H7 (cell line): ENCODE data around the gene PLEKHG1. TPM values are rescaled to one million over a fixed set of nuclear protein-coding genes. Genes with fewer than 3 reads are reported as not detected.

Experiments
- DNase-seq: peaks from one replicate; pipeline ENCODE4 v3.0.0; 2012
- H3K27me3 ChIP-seq: 2 replicates; pipeline ENCODE4 v1.6.0; 2011; ENCODE audit warnings: mild to moderate bottlenecking, low read length; ENCODE audit not compliant: control insufficient read depth, insufficient read depth
- H3K36me3 ChIP-seq: replicated peaks from 2 replicates; pipeline ENCODE4 v1.5.1; 2011; ENCODE audit warnings: low read length; ENCODE audit not compliant: control insufficient read depth, insufficient read depth
- H3K4me3 ChIP-seq: 2 replicates; pipeline ENCODE4 v1.5.1; 2011; ENCODE audit warnings: low read depth, mild to moderate bottlenecking, control low read depth, low read length, moderate library complexity; ENCODE audit not compliant: insufficient read depth
- total RNA-seq: library from RNA; depleted of rRNA; stranded (reverse); fragments of >200 nt; shearing (Covaris generic); gene quantifications from 2 replicates; pipeline ENCODE4 v1.2.3, GENCODE V29; 2014

PLEKHG1 gene
- total RNA-seq, 1 experiment from 2014 or later = 0.45 TPM

DNA sequence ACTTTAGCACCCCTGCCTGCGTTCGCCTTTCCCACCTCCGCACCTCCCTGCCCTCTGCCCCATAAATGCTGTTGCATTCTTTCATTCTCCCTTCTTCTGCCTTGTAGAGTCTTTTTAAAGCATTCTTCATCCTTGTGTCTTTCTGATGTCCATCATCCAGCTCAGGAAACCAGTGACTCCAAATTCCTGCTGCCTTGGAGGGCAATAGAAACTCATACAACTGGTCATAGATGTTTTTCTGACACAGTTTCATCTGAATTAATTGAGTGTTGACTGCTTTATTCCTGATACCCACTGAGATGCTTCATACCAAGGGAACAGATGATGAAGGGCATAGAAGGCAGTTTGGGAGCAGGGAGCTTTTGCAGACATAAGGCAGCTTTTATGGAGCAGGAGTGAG, 19.6 kb downstream of the PLEKHG1 start:
- DNase-seq = no peak
- Histone ChIP-seq H3K4me3 (no peak overlapping the region), H3K27me3 (no peaks in the 10 kb centered on the region; the same call in 1 of the 2 replicates), H3K36me3 (no peaks in the 10 kb centered on the region)

DNA sequence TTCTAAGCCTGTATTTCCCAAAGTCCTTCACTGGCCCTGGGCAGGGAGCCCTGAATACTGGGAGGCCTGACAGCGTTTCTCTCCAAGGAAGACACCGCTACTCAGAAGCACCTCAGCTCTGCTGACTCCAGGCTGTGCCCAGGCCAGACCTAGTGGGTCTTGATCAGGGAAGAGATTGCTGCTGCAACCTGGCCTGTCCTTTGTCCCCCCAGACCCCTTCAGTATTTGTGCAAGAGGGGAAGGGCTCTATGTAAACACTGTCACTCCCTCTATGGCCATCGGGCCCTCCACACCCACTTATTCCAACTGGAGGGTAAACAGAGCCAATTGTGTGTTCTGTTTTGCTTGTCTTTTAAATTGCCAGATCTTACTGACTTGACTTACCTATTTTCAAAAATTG, 20.6 kb downstream of the PLEKHG1 start:
- H3K36me3 ChIP-seq = no peaks in the 10 kb centered on the region
- no peak overlapping the region for H3K4me3 ChIP-seq
- DNase-seq = no peak
- H3K27me3 ChIP-seq = no peaks in the 10 kb centered on the region

DNA sequence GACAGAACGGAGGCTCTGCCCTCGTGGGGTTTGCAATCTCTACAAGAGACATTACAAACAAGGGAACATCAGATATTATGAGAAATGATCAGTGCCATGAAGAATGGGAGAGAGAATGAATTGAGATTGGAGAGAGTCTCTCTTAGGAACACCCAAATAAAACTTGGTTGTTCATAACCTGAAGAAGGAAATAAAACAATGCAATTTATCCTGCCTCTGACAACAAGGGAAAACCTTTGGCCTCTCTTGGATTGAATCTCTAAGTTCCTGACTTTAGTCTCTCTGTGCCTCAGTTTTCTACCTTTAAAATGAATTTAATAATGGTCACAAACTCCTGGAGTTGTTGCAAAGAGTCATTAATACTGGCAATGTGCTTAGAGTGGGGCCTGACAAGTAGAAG, 21.1 kb downstream of the PLEKHG1 start:
- Histone ChIP-seq H3K36me3 (no peaks in the 10 kb centered on the region), H3K27me3 (no peaks in the 10 kb centered on the region), H3K4me3 (no peak overlapping the region)
- no peak for DNase-seq

DNA sequence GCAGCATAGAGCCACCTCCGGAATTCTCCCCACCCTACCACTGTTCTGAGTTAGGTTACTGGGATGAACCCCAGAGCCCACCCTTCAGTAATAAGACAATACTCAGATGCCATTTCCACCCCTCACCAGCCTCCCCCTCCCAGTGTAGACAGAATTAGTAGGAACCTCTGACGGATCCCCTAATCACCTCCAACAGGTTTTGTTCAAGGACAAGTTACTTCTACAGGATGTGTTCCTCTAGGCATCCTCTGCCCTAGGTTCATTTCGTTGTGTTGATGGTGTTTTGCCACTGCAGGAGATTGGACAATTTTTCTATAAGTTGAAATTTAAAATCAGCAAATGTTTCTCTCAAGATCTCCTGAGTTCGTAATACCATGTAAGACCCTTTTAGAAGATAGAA, 22.8 kb downstream of the PLEKHG1 start:
- Histone ChIP-seq H3K4me3 (no peak overlapping the region), H3K27me3 (no peaks in the 10 kb centered on the region), H3K36me3 (no peaks in the 10 kb centered on the region)
- DNase-seq = no peak

DNA sequence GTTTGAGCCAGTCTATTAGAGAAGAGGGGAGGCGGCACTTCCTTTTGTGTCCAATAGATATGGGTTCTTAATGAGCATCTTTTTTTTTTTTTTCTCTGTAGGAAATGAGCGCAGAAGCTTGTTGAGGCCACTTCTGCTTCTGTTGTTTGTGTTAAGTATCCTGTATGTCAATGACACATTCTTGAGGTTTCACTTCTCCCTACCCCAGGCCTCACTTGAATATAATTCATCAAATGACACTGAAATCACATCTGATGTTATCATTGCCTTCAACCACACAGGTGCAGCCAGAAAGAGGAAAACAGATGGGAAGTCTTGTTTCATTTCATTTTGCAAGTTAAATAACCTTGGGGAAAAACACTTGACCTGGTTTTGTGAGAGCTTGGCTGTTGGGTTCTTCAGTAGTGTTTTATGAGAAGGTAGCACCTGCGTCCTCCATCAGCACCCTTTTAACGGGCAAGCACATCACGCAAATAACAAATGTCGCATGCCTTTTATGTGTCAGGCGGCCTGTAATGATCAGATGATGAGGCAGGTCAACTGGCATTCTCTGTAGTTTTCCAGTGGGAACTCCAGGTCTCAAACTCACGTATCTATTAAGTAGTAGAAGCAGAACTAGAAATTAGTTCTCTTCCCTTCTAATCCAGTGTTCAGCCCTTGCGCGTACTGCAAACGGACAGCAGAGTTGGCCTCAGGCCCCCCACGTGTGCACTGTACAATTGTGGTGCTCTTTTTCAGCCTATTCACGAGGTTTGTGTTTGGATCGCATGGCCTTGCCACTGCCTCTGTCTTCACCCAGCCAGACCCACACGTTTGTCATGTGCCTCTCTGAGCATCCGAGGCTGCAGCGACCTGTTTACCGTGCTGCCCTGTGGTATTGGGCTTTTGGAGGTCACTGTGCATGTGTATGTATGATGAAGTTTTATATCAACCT, 23.5 kb downstream of the PLEKHG1 start:
- Histone ChIP-seq H3K36me3 (no peaks in the 10 kb centered on the region), H3K27me3 (no peaks in the 10 kb centered on the region), H3K4me3 (no peak overlapping the region)
- no peak for DNase-seq

DNA sequence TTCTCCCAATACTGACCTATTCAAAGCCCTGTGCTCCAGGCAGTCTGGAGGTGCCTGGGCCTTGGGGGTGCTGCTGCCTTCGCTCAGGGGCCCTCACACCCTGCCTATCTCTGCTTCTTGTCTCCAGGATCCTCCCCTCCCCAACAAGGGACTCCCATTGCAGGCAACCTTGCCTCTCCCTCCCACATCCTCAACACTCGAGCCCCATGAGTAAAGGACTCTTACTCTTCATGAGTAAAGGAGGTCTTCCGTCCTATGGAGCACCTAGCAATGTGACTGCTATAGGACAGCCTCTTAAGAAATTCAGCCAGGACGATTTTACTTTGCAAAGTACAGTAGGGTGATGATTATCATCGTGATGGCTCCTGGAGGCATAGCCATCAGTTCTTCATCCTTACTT, 24.5 kb downstream of the PLEKHG1 start:
- Histone ChIP-seq H3K36me3 (no peaks in the 10 kb centered on the region), H3K27me3 (no peaks in the 10 kb centered on the region), H3K4me3 (no peak overlapping the region)
- DNase-seq = no peak

DNA sequence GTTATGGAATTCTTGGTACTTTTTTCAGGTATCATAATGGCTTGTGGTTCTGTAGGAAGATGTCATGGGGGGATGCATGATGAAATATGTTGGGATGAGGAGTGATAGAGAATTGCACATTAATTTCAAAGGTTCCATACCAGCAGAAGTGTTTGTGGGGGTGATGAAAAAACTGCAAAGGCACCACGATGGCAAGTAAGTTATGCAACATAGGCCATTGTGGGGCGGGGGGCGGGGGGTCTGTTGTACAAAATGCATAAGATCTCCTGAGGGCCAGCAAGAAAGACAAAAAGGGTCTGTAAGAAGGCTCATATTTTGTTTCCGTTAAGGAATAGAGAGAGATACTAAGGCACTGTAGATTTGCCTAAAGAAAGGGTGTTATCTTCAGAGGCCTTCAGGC, 26.2 kb downstream of the PLEKHG1 start:
- H3K4me3 ChIP-seq = no peak overlapping the region
- H3K27me3 ChIP-seq = no peaks in the 10 kb centered on the region
- H3K36me3 ChIP-seq = no peaks in the 10 kb centered on the region
- no peak for DNase-seq

DNA sequence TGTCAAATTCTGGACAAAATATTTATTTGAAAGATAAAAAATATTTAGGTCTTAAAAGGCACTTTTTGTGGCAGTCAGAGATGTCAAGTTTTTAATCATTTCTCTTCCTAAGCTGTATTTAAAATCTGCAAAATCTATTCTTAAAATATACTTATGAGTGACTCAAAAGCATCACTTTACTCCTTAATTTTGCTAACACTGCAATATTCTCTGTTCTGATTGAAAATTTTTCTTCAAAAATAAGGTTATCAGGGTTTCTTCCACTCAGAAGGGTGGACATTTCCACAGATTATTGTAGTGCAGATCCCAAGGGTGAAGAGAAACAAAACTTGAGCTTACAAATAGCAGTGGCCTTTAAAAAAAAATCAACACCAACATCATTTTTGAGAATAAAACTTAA, 27.5 kb downstream of the PLEKHG1 start:
- Histone ChIP-seq H3K27me3 (no peaks in the 10 kb centered on the region), H3K36me3 (no peaks in the 10 kb centered on the region), H3K4me3 (no peak overlapping the region)
- no peak for DNase-seq

DNA sequence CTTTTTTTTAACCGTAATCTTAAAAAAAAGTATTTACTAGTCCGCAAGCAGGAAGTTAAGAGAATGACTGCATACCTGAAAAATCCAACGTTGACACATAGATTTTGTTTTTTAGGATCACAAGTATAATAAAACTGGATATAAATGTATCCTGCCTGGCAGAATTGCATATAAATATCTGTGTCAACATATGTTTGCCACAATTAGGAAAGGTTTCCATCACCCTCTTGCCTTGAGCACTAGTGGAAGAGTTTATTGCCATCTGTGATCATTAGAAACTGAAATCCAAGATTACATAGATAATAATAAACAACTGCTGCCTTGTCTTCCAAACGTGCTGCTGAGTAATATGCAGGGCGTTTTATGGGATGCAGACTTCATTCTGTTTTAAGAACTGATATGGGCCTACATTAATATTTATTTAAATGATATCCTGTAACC, 27.9 kb downstream of the PLEKHG1 start:
- no peak for DNase-seq
- Histone ChIP-seq H3K27me3 (no peaks in the 10 kb centered on the region), H3K4me3 (no peak overlapping the region), H3K36me3 (no peaks in the 10 kb centered on the region)

DNA sequence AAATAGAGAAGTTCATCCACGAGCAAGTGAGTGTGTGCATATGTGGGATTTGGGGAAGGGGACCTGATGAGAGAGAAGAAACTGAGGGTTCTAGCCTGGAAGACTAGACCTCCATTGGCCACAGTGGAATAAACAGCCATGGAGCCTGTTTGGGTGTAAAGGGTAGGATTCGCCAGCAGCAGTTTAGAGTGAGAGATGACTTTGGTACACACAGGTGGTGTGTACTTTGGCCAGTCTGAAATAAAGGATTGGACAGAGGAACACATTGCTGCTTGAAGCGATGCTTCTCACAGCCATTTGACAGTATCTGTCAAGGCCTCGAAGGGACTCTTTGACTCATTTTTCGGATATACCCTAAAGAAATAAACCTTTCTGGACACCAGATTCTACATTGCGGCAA, 29.2 kb downstream of the PLEKHG1 start:
- no peak for DNase-seq
- no peaks in the 10 kb centered on the region for H3K36me3 ChIP-seq
- H3K4me3 ChIP-seq = no peak overlapping the region
- no peaks in the 10 kb centered on the region for H3K27me3 ChIP-seq

DNA sequence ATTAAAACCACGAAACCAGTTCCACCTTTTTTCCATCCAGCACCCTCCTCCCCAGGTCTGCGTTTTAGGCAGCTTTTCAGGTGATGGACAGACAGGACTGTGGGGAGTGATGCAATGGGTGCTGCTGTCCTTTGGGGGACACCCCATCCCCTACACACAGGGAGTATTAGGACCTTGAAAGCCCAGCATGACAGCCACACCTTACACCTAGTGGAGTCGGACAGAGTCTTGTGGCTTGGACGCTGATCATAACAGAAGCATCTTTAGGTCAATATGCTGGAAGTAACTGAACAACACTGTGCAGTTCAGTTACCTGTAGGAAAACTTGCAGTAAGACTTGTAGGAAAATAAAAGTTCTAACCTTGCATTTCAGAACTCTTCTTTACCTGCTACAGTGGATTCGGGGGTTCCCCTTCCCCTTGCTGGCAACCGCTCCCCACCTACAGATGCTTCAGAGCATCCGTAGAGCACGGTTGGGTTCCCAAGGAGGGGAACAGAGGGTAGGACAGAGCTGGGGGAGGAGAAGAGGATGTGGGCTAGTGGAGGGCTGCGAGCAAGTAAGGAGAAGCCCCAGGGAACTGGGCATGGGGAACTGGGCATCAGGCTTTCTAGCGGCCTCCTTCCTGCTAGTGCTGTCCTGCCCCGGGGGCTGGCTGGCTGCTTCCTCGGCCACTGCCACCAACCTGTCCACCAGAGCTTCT, 31.7 kb downstream of the PLEKHG1 start:
- Histone ChIP-seq H3K4me3 (no peak overlapping the region), H3K36me3 (no peaks in the 10 kb centered on the region), H3K27me3 (no peaks in the 10 kb centered on the region)
- DNase-seq = no peak

DNA sequence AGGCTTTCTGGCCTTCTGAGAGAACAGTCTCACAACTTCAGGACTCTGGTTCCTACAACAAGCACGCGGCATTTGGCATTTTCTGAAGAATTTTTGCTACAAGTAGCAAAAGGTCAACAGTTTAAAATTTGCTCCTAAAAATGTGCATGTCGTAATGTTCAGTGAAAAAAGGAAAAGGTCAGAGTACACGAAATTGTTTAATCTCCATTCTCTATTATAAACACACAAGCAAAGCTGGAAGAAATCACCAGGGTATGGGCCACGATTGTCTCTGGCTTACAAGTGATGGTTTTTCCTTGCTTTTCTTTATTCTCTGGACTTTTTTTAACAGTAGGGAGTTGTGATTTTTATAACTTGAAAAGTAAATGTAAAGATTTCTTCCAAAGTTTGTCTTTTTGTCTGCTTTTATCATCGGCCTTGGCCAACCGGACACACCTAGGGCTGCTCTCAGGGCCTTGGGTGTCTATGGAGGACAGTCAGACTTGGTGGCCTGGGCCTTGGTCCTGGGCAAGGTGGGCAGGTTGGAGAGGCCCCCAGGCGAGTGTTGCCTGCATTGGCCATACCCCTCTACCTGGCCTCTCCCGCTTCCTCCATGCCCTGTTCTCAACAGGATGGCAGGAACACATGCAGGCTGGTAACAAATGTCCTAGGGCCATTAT, 32.4 kb downstream of the PLEKHG1 start:
- no peak for DNase-seq
- Histone ChIP-seq H3K27me3 (no peaks in the 10 kb centered on the region), H3K4me3 (no peak overlapping the region), H3K36me3 (no peaks in the 10 kb centered on the region)

DNA sequence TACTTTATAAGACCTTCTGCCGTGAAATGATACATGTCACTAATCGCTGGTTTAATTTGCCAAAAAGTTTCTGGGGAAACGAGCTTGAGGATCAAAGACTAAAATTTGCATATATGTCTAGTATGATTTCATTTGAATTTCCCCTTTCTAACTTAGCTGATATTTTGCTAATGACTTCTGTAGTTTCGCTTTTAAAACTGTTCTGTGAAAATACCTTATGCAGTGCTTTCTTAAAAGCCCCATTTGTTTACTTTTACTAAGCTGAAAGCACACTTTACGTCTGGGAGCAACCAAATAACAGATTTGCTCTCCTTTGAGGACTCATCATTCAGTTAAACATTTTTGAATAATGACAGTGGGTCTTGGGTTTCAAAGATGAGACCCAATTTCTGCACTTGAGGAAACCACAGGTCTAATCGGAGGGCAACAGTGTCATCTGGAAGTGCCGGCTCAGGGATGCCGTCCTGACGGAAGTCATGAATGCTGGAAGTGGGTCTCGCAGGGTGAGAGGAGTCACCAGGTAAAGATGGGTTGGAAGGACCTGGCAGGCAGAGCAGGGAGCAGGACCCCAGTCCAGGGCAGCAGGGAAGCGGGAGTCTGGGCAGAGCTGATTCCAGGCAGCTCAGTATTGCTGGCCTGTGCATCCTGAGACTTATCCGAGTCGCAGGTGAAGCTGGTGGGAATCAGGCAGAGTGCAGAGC, 33.2 kb downstream of the PLEKHG1 start:
- DNase-seq = no peak
- Histone ChIP-seq H3K36me3 (no peaks in the 10 kb centered on the region), H3K4me3 (no peak overlapping the region), H3K27me3 (no peaks in the 10 kb centered on the region)

DNA sequence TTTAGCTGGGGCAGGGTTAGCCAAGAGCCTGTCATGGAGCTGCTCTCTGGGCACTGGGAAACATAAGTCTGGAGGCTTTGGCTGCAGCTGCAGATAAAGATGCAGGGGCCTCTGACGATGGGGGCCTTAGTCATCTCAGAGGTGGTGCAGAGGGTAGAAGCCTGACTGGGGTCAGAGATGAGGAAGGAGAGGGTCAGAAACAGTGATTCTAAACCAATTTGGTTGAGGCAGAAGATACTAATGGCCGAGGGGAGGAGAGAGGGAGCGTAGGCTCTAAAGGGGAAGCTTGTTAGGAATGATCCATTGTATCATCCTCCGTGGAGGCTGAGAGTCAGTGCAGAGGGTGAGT, 33.8 kb downstream of the PLEKHG1 start:
- no peaks in the 10 kb centered on the region for H3K27me3 ChIP-seq
- H3K4me3 ChIP-seq = no peak overlapping the region
- no peaks in the 10 kb centered on the region for H3K36me3 ChIP-seq
- no peak for DNase-seq
